Measurements from ENCODE around the gene BICDL1.

The BICDL1 gene

GRCh38 chr12:120079411-120080400, 90.7 kb downstream of the BICDL1 start:
- no peak for TF ChIP-seq EZH2phosphoT487 (conservative IDR thresholded peaks at IDR 0.05; ENCODE audit: low read length)
- TF ChIP-seq, protein P1, sequence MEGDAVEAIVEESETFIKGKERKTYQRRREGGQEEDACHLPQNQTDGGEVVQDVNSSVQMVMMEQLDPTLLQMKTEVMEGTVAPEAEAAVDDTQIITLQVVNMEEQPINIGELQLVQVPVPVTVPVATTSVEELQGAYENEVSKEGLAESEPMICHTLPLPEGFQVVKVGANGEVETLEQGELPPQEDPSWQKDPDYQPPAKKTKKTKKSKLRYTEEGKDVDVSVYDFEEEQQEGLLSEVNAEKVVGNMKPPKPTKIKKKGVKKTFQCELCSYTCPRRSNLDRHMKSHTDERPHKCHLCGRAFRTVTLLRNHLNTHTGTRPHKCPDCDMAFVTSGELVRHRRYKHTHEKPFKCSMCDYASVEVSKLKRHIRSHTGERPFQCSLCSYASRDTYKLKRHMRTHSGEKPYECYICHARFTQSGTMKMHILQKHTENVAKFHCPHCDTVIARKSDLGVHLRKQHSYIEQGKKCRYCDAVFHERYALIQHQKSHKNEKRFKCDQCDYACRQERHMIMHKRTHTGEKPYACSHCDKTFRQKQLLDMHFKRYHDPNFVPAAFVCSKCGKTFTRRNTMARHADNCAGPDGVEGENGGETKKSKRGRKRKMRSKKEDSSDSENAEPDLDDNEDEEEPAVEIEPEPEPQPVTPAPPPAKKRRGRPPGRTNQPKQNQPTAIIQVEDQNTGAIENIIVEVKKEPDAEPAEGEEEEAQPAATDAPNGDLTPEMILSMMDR (IDR thresholded peaks at IDR 0.05; ENCODE audit: insufficient read depth, low read length, poor library complexity, severe bottlenecking) = no peak
- no peaks in the 10 kb centered on the region for H3F3A ChIP-seq (ENCODE audit: insufficient read depth)
- H3K79me2 ChIP-seq (ENCODE audit: insufficient read depth, low read length) = no peaks in the 10 kb centered on the region
- no peaks in the 10 kb centered on the region for H4K20me1 ChIP-seq (ENCODE audit: low read depth, low read length)
- no peak overlapping the region for H3K4me2 ChIP-seq (ENCODE audit: low read depth, low read length, poor library complexity, severe bottlenecking)
- H3K27ac ChIP-seq (ENCODE audit: low read depth, low read length) = no peak overlapping the region
- no peak overlapping the region for H3K9ac ChIP-seq (ENCODE audit: low read length)
- no peaks in the 10 kb centered on the region for H3K9me3 ChIP-seq (ENCODE audit: insufficient read depth, low read length)
- no peak overlapping the region for H2AFZ ChIP-seq (ENCODE audit: low read depth, low read length, severe bottlenecking)
- no peaks in the 10 kb centered on the region for H3K9me2 ChIP-seq (replicated peaks; ENCODE audit: insufficient read depth, low read length)
- 0 out of 2 replicates have a peak, but pooled peaks cover 2% of the 10 kb centered on the region for H3K36me3 ChIP-seq (ENCODE audit: low read length)
- H3K4me3 ChIP-seq (ENCODE audit: insufficient read depth, low read length, poor library complexity, severe bottlenecking) = no peak overlapping the region
- H3K27me3 ChIP-seq (ENCODE audit: low read length) = no peaks in the 10 kb centered on the region

DNA sequence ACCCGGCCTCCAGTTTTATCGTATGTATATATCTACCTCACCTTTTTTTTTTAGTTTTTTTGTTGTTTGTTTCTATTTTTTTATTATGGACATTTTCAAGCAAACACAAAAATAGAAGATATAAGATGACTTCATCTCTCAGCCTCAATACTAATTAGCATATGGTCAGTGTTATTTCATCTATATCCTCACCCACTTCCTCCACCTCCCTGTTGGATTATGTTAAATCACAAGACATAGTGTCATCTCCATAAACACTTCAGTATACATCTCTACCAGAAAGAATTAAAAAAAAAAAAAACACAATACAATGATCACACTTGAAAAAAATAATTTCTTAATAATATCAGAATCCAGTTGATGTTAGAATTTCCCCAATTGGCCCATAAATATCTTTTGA, 92.6 kb downstream of the BICDL1 start:
- no peak overlapping the region for H3K27ac ChIP-seq (ENCODE audit: low read depth, low read length)
- H3K4me3 ChIP-seq (ENCODE audit: insufficient read depth, low read length, poor library complexity, severe bottlenecking) = no peak overlapping the region
- H4K20me1 ChIP-seq (ENCODE audit: low read depth, low read length) = no peaks in the 10 kb centered on the region
- no peak for TF ChIP-seq EZH2phosphoT487 (conservative IDR thresholded peaks at IDR 0.05; ENCODE audit: low read length)
- TF ChIP-seq, protein P1 (IDR thresholded peaks at IDR 0.05; ENCODE audit: insufficient read depth, low read length, poor library complexity, severe bottlenecking) = no peak
- peaks cover 9% of the 10 kb centered on the region; the same call in 1 of the 2 replicates for H3F3A ChIP-seq (ENCODE audit: insufficient read depth)
- no peaks in the 10 kb centered on the region for H3K9me3 ChIP-seq (ENCODE audit: insufficient read depth, low read length)
- no peak overlapping the region for H2AFZ ChIP-seq (ENCODE audit: low read depth, low read length, severe bottlenecking)
- H3K36me3 ChIP-seq (ENCODE audit: low read length) = 0 out of 2 replicates have a peak, but pooled peaks cover 2% of the 10 kb centered on the region
- no peak overlapping the region for H3K4me2 ChIP-seq (ENCODE audit: low read depth, low read length, poor library complexity, severe bottlenecking)
- H3K9ac ChIP-seq (ENCODE audit: low read length) = no peak overlapping the region
- H3K27me3 ChIP-seq (ENCODE audit: low read length) = no peaks in the 10 kb centered on the region
- no peaks in the 10 kb centered on the region for H3K9me2 ChIP-seq (replicated peaks; ENCODE audit: insufficient read depth, low read length)
- H3K79me2 ChIP-seq (ENCODE audit: insufficient read depth, low read length) = no peaks in the 10 kb centered on the region

DNA sequence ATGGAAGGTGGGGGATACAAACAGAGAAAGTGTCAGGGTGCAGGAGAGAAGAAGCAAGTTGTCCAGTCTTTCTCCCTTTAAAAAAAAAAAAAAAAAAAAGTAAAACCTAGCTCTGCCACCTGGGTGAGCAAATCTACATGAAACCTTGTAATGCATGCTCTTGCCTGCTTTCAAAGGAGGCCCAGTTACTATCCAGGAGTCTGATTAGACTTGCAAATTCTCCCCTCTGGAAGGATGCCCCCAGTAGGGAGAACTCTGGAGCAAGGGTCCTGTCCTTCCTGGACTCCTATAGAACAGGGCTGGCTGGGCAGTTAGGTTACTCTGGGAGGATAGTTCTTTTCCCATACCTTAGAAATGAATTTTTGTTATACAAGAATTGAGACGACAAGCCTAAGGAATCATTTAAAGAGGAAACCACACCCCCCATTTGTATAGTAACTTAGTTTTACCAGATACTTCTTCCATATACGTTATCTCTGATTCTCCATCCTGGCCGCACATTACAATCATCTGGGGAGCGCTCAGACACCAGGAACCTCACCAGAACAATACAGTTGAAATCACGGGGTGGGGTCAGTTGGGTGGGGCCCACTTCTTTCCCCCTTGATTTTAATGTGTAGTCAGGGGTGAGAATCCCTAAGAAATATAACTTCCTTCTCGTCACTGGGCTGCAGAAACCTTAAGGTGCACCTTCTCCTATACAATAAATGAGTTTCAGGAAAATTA, 97.0 kb downstream of the BICDL1 start:
- Histone ChIP-seq H3K36me3 (ENCODE audit: low read length) (0 out of 2 replicates have a peak, but pooled peaks cover 2% of the 10 kb centered on the region), H3F3A (ENCODE audit: insufficient read depth) (peaks cover 18% of the 10 kb centered on the region), H3K9ac (ENCODE audit: low read length) (peak overlapping the region; percentile 46), H3K27me3 (ENCODE audit: low read length) (no peaks in the 10 kb centered on the region), H3K27ac (ENCODE audit: low read depth, low read length) (peak overlapping the region; percentile 56), H2AFZ (ENCODE audit: low read depth, low read length, severe bottlenecking) (peak overlapping the region; percentile 65), H4K20me1 (ENCODE audit: low read depth, low read length) (no peaks in the 10 kb centered on the region), H3K4me2 (ENCODE audit: low read depth, low read length, poor library complexity, severe bottlenecking) (peak overlapping the region; percentile 60), H3K9me2 (replicated peaks; ENCODE audit: insufficient read depth, low read length) (no peaks in the 10 kb centered on the region), H3K9me3 (ENCODE audit: insufficient read depth, low read length) (no peaks in the 10 kb centered on the region), H3K79me2 (ENCODE audit: insufficient read depth, low read length) (no peaks in the 10 kb centered on the region), H3K4me3 (ENCODE audit: insufficient read depth, low read length, poor library complexity, severe bottlenecking) (no peak overlapping the region)
- TF ChIP-seq, protein P1 (IDR thresholded peaks at IDR 0.05; ENCODE audit: insufficient read depth, low read length, poor library complexity, severe bottlenecking) = no peak
- no peak for TF ChIP-seq EZH2phosphoT487 (conservative IDR thresholded peaks at IDR 0.05; ENCODE audit: low read length)
